GM21390 (cell line): ENCODE results near the gene MPC1L.
"Not testable (repeated sequence)": the region's sequence is repeated elsewhere in the genome, so short reads cannot be mapped to it uniquely, and the experiment has no call there.

Source experiments
- ATAC-seq: cut with Tn5 transposase; IDR thresholded peaks from one replicate; pipeline ENCODE4 v1.9.1; 2021; ENCODE audit not compliant: unreplicated experiment

MPC1L gene

DNA sequence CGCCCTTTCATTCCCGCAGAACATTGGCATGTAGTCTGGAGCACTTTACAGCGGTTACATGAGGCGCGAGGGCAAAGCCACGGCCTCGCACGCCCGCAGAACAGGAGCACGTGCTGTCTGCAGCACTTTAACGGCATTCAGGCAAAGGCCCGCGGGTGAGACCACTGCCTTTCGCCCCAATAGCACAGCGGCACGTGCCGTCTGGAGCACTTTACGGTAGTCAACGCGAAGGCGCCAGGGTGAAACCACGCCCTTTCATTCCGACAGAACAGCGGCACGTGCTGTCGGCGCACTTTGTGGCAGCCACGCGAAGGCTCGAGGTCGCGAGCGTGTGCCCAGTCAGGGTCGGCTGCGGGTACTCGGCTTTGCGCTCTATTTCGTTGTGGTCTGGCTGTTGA, at the start of gene MPC1L:
MPC1L (plus strand) TSS at position 290 of the 398 bp plus-strand sequence. CDS start 138 bp downstream, outside the sequence.
- no peak for ATAC-seq

GRCh38 chrX:40573763-40574162, 49.5 kb upstream of the MPC1L start:
- no peak for ATAC-seq

DNA sequence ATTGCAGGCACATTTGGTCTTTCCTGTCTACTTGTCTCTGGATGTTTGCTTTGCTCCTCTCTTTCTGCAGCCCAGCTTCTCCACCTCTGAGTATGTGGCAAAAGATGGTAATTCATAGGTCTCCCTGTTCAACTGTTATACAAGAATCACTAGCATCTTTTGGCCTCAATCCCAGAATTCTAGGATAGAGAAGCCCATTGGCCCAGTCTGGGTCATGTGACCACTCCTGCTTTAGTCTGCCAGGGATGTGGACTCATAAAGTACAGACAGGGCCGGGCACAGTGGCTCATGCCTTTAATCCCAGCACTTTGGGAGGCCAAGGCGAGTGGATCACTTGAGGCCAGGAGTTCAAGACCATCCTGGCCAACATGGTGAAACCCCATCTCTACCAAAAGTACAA, 47.8 kb upstream of the MPC1L start:
- ATAC-seq: not testable (repeated sequence)

DNA sequence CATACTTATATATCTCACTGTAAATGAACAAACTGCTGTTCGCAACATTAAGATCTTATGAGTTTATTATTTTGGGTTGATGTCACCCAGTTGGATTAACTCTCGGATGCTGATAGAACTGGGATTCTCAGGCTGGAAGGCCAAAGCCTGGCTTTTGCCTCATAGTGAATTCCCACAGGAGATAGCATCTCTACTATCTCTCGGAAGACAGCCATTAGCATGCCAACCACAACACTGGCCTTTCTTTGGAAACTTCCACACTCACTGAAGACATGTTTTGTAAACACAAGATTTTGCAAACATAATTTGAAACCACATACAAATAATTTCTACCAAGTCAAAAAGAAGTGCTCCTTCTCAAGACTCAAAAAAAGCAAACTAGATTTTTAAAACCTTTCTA, 46.9 kb upstream of the MPC1L start:
- ATAC-seq: no peak

DNA sequence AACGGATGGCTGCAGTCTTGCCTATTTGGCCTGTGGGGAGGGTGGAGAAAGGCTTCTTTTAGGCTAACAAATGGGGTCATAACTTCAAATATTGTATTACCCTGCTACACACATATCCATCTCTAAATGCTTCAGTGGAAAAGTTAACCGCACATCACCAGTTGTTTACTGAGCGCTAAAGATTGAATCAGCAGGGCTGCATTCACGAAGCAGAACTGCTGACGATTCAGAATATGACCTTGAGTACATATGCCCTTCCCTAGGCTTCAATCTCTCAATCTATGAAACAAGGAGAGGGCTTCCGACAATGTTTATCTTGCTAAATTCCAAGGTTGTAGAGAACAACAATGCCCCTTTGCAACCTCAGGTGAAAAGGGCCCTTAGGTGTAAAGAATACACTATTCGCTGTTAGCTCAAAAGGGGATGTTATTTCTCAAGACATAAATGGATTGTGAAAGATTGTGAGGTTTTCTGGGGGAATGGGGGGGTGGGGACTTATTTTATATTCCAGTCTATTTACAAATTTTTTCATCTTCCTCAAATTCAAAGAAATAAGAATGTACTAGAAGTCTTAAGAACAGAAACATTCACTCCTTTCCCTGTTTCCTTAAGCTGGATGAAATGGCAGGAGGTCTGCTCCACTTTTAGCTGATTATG, 45.1 kb upstream of the MPC1L start:
- ATAC-seq: no peak

GRCh38 chrX:40579141-40579540, 44.1 kb upstream of the MPC1L start:
- ATAC-seq: no peak

DNA sequence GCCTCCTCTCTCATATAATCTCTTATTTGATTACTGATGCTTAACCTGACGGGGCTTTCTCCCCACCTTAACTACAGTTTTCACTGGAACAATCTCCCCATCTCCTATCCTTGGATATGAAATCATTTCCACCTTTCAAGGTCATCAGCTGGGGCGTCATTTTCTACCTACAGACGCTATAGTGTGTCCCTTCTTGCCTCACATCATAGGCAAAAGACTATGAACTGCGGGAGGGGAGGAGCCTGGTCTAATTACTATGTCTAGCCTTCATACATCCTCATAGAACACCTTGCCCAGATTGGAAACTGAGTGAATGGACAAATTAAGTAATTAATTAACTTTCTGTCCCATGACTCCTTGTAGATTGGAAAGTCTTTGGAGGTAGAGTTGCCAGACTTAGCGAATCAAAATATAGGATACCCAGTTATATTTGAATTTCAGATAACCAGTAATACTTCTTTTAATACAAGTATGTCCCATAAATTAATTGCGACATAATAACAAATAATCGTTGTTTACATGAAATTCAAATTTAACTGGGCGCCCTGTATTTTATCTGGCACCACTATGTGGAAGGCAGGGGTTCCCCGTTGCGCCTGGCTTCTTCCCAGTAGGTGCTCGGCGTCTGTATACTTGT, 43.2 kb upstream of the MPC1L start:
- ATAC-seq: peak; percentile 53

- peak; percentile 98 for ATAC-seq
Observed at GRCh38 chrX:40580537-40581335, 42.5 kb upstream of the MPC1L start, which contains the start of gene ATP6AP2. TSS of gene ATP6AP2 (plus strand) at chrX:40580970. CDS start at chrX:40581066, 96 bp downstream.

DNA sequence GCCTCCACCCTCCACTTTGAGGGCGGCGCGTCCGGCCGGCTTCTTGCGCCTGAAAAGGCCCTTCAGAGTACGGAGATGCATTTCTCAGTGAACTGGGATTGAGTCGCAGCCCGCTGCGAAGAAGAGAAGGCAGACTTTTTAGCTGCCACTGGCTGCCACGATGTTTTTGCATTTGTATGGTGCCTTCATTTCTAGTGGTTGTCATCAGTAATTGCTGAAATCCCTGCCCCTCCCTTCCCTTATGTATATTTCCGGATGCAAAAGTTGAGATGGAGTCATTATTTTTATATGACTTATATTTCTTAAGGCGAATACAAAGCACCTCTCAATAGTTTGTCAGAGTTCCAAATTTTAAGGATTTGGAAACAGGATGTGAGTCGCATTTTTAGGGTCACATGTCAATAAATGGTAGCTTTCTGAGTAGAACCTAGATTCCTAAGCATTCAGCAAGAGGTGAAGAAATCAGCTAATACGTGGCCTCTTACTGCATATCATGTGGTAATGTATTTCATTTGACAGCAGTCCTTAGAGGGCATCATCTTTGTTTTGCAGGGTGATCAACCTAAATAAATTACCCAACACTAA, 41.8 kb upstream of the MPC1L start:
- ATAC-seq: no peak

- not testable (repeated sequence) for ATAC-seq
Observed at GRCh38 chrX:40582178-40582577, 41.0 kb upstream of the MPC1L start.

- ATAC-seq: no peak
Observed at GRCh38 chrX:40582811-40583210, 40.4 kb upstream of the MPC1L start.

- ATAC-seq: not testable (repeated sequence)
Observed at GRCh38 chrX:40587623-40588022, 35.6 kb upstream of the MPC1L start.

GRCh38 chrX:40589616-40590321, 33.5 kb upstream of the MPC1L start:
- ATAC-seq: not testable (repeated sequence)

GRCh38 chrX:40603446-40603845, 19.8 kb upstream of the MPC1L start:
- ATAC-seq: no peak

DNA sequence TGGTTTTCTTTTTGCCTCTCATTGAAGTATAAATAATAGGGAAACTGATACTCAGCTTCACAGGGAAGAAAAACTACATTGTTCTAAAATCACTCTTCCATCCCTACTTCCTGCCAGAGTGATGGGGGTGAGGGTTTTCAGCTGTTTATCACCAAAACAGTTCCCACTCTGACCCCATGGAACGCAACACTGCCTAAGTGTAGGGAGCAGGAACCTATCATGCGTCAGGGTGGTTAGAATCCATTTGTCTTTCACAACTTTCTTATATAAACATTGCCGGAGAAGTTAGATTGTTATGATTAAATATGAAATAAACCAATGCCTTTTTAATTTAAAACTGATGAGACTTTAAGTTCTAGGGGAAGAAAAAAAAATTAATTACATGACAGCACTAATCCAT, 15.8 kb upstream of the MPC1L start:
- ATAC-seq: no peak

GRCh38 chrX:40612511-40612910, 10.7 kb upstream of the MPC1L start:
- no peak for ATAC-seq

GRCh38 chrX:40615976-40616375, 7.3 kb upstream of the MPC1L start:
- no peak for ATAC-seq

GRCh38 chrX:40617566-40617965, 5.7 kb upstream of the MPC1L start:
- no peak for ATAC-seq

GRCh38 chrX:40622479-40623138, 619 bp upstream of the MPC1L start:
- ATAC-seq: no peak

DNA sequence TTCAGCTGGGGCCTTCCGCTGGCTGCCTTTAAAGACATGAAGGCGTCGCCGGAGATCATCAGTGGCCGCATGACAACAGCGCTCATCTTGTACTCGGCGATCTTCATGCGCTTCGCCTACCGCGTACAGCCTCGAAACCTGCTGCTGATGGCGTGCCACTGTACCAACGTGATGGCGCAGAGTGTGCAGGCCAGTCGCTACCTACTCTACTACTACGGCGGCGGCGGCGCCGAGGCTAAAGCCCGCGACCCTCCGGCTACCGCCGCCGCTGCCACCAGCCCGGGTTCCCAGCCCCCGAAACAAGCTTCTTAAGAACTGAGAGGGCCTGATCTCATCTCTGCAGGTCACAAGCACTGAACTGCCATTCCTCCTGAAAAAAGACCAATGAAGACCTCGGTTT, 437 bp downstream of the MPC1L start:
- ATAC-seq: no peak
